GM12872 (cell line): ENCODE data around the gene TRPM1.

Experiments
- CTCF ChIP-seq: IDR thresholded peaks from 3 replicates; pipeline ENCODE4 v1.5.1; 2011; ENCODE audit warnings: low read depth, mild to moderate bottlenecking, low read length, moderate library complexity; ENCODE audit not compliant: insufficient read depth

Gene TRPM1

DNA sequence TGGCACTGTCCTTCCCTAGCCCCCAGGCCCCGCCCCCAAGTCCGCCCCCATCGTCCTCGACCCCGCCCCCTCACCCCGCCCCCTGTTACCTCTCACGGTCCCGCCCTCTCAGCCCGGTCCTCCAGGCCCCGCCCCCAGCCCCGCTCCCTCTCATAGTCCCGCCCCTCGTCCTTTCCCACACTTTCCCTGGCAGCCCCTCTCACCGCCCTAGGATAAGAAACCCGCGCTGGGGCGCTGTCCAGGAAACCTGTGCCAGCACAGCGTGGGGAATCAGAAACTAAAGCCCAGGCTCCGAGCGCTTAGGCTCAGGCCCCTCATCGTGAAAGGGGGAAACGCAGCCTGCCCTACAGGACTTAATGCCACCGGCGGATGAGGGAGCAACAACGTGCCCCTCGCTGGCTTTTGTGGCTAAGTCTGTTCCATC lies 20.9 kb downstream of the TRPM1 start:
- no peak for TF ChIP-seq CTCF

GRCh38 chr15:31079519-31079918 lies 22.0 kb downstream of the TRPM1 start:
- no peak for TF ChIP-seq CTCF

DNA sequence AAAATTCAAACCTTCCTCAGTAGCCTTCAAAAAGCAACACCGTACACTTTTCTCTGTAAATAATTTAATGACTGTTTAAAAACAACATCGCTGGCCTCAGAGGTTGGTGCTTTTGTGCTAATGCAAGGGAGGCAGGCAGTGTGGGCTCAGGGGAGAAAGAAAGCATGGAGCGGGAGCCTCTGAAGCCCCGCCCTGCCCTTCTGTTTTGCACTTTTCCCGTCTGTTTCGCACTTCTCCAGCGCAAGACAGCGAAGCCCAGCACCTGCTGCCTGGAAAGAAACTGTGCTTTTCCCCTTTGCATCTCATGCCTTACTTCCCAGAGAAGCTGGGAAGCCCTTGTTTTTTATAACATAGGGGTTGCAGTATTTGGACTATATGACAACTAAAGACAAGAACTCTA lies 23.1 kb downstream of the TRPM1 start:
- no peak for TF ChIP-seq CTCF

- TF ChIP-seq CTCF, result no peak
Measured at GRCh38 chr15:31077941-31078340, 23.6 kb downstream of the TRPM1 start.

DNA sequence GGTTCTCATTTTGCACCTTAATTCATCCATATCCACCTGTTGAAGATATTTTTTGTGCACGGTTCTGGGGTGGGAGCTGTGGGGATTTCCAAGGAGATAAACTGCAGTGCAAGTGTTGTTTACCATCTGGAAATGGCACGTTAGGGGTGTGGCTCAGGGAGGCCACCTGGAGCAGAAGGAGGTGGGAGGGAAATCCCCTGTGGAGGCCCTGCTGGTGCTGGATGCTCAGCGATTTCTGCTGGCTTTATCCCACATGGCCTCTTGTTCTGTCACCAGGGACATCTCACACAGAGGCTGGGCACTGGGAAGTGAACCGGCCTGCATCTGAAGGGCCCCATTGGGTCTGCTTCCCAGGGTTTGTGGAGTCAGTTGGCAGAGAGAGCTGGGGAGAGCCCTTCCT lies 24.3 kb downstream of the TRPM1 start:
- no peak for TF ChIP-seq CTCF

DNA sequence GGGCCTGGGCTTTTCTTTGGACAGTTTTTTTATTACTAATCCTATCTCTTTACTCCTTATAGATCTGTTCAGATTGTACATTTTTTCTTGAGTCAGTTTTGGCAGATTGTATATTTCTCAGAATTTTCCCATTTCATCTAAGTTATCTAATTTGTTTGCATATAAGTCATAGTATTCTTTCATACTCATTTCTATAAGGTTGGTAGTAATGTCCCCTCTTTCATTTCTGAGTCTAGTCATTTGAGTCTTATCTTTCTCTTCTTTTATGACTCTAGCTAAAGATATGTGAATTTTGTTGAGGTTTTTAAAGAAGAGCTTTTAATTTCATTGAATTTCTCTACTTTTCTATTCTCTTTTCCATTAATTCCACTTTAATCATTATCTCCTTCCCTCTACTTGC lies 27.2 kb downstream of the TRPM1 start:
- no peak for TF ChIP-seq CTCF

DNA sequence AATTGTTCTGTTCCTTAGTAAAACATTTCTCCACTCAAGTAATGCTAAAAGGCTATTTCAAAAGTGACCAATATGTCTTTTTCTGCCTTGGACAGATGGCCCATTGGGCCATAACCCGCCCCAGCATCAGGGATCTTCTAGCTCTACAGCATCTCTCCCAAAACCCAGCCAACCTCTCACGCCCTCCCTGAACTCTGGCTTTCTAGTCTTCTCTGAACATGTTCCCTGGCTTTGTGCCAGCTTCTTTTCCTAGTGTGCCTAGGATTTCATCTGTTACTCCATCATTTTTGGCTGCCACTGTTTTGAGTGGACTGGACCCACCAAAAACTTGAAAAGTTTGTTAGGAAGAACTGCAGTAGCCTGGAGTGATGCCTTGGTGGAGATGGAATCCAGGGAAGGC lies 30.7 kb downstream of the TRPM1 start:
- TF ChIP-seq CTCF, result no peak
